NCI-H2196 treated with DMSO at 0.1 percent for 48 hours (cell line): ENCODE measurements around the gene KIAA1210.
"Not testable (repeated sequence)": the region's sequence is repeated elsewhere in the genome, so short reads cannot be mapped to it uniquely, and the experiment has no call there.

ENCODE experiments used
- DNase-seq: peaks from one replicate; lab custom pipeline; 2025; ENCODE audit not compliant: unreplicated experiment; lab: John Stamatoyannopoulos, UW

Gene KIAA1210

DNA sequence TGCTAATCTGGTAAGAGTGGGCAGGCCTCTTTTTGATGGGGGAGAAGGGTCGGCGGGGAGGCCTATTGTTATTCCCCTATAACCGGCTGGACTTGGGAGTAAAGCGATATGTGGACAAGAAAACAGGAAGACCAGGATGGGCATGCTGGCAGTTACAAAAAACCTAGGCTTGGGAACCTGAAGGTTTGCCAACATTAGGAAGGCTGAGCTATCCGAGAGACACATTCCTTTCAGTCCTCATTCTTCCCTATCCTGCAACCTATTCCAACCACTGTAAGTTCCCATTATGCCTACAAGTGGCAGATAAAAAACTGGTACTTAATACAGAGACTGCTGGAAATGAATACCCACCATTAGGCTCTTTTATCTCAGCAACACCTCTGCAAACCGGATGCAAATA is 87.2 kb downstream of the KIAA1210 start:
- no peak for DNase-seq

DNA sequence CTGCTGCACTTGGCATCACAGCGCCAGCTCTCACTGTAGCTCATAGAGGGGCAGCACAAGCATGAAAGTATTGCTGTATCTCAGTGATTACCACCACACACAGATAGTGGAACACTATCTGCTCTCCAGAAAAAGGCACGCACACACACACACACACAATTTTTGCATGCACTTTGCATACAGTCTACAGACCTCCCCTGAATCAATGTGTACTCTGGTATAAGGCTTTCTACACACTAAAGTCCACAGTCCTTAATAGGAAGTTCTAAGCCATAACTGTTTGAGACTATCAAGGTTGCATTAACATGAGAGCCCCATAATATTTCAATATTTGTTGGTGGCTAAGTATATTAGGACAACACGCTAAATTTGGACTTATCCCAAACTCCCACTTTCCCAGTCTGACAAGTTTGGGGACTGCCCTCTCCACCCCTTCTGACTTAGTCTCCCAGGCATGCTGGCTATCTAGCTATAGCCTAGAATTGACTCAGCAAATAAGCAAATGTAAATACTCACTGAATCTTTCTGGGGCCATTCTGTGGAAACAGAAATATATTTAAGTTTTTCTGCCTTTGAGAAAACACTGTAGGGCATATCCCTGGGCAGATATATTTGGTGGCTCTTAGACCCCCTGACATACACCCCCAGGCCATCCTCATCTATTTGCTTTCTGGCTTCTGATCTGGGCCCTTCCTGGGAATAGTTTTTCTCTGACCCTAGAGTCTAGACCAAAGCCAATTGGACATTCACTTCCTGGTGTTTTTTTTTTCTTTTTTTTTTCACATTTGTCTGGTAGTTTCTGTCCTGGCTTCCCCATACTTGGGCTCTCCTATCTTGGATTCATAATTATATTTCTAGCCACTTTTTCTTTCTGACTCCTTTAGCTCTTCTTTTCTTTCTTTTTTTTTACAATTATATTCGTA is 91.2 kb downstream of the KIAA1210 start:
- no peak for DNase-seq

DNA sequence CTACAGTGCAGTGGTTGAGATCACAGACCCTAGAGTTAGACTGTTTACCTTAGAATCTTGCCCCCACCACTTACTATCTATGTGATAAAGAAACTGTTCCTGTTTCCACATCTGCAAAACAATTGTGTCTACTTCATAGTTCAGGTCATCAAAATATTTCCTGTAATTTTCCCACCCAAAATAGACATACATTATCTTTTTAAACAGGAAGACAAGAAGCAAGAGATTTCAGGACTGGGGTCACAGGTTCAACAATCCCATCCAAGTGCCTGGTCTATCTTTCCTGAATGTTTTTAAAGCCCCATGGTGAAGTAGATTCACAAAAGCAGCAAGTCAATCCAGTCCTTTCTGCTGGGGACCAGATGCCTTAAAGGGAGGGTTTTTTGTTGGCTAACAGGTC is 96.6 kb downstream of the KIAA1210 start:
- DNase-seq: no peak

DNA sequence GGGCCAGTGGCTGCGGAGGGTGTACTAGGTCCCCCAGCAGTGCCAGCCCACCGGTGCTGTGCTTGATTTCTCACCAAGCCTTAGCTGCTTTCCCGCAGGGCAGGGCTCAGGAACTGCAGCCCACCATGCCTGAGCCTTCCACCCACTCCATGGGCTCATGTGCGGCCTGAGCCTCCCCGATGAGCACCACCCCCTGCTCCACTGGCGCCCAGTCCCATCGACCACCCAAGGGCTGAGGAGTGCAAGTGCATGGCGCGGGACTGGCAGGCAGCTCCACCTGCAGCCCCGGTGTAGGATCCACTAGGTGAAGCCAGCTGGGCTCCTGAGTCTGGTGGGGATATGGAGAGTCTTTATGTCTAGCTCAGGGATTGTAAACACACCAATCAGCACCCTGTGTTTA is 98.0 kb downstream of the KIAA1210 start:
- DNase-seq: not testable (repeated sequence)

DNA sequence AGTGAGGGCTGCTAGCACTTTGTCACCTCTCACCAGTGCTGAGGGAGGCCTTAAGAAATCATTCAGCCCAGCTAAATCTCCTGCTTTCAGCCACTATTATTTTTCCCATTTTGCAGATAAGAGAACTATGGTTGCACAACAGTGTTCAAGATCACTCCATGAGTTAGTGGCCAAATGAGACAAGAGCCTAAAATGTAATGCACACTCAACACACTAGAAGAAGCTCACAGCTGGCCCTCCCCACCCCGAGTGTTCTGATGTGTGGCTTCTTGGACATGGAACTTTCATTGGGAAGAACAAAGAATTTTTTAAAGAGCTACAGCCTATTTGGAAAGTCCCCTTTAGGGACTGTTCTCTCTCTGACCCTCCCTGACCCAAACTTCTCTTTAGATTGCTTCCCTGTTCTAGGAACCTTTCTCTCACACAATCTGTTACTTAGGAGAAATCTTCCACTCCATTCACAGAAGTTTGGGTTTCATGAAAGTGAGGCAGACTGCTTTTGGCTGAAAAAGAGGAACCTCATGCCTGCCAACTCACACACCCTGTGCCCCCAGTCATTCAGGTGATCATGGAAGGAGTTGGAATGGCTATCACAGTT is 98.8 kb downstream of the KIAA1210 start:
- no peak for DNase-seq
